HEK293 (cell line): Measurements from ENCODE around the gene LFNG.
A peak's percentile ranks its signal among the peaks of the same experiment; 100 is the strongest.

Source experiments
- CTCF ChIA-PET: fragments of 350-600 bp; formaldehyde crosslinking; extraction: SDS; loops from one replicate; lab custom pipeline; 2021; ENCODE audit warnings: antibody characterized with exemption; lab: Yijun Ruan, JAX
- POLR2A ChIA-PET: fragments of 300-600 bp; formaldehyde crosslinking; extraction: SDS; loops from one replicate; lab custom pipeline; 2020; ENCODE audit warnings: antibody characterized with exemption, inconsistent platforms; lab: Yijun Ruan, JAX
- H3K27ac ChIP-seq: fragments of 200-500 bp; sonication (Bioruptor generic); 2 replicates; pipeline ENCODE4 v1.5.1; 2014; ENCODE audit warnings: low read depth, low read length, control low read depth, inconsistent platforms; ENCODE audit errors: extremely low read depth
- H3K36me3 ChIP-seq, 2 experiments: fragments of 200-500 bp in 1 of 2; sonication (Bioruptor generic) in 1 of 2; 1 replicate in 1 of 2; 2 replicates in 1 of 2; pipeline ENCODE4 v1.5.1; 2014 to 2017; ENCODE audit warnings: inconsistent platforms in 2 of 2, low read length in 2 of 2; ENCODE audit not compliant: control insufficient read depth in 2 of 2, insufficient read depth in 1 of 2
- H3K4me1 ChIP-seq: fragments of 200-500 bp; sonication (Bioruptor generic); 2 replicates; pipeline ENCODE4 v1.5.1; 2014; ENCODE audit warnings: mild to moderate bottlenecking, low read length, inconsistent platforms; ENCODE audit not compliant: control insufficient read depth, insufficient read depth
- H3K4me3 ChIP-seq: 2 replicates; pipeline ENCODE4 v1.5.1; 2011; ENCODE audit warnings: low read depth, mild to moderate bottlenecking, control low read depth, low read length, moderate library complexity
- H3K9me3 ChIP-seq: fragments of 200-500 bp; sonication (Bioruptor generic); 2 replicates; pipeline ENCODE4 v1.5.1; 2014; ENCODE audit warnings: low read depth, low read length, inconsistent platforms; ENCODE audit not compliant: control insufficient read depth, insufficient read depth
- FEZF1 ChIP-seq: fragments of 450-650 bp; formaldehyde crosslinking; IDR thresholded peaks from 2 replicates; pipeline ENCODE4 v1.5.1; 2016; ENCODE audit warnings: missing biosample characterization, missing genetic modification characterization
- HOXA7 ChIP-seq: sonication (generic); formaldehyde crosslinking; IDR thresholded peaks from 2 replicates; pipeline ENCODE4 v1.8.1; 2022; ENCODE audit warnings: missing genetic modification reagents, borderline replicate concordance
- KLF9 ChIP-seq: fragments of 450-650 bp; formaldehyde crosslinking; IDR thresholded peaks from 2 replicates; pipeline ENCODE4 v1.5.1; 2016; ENCODE audit warnings: missing biosample characterization, missing genetic modification characterization, low read depth
- SETDB1 ChIP-seq: IDR thresholded peaks from one replicate; pipeline ENCODE4 v1.6.1; 2017; ENCODE audit warnings: mild to moderate bottlenecking, low read length, moderate library complexity, mixed read lengths; ENCODE audit not compliant: insufficient read length
- SP2 ChIP-seq: fragments of 450-650 bp; formaldehyde crosslinking; IDR thresholded peaks from 2 replicates; pipeline ENCODE4 v1.5.1; 2016; ENCODE audit warnings: missing biosample characterization, missing genetic modification characterization
- YY1 ChIP-seq: fragments of 450-650 bp; formaldehyde crosslinking; IDR thresholded peaks from 2 replicates; pipeline ENCODE4 v1.5.1; 2018; ENCODE audit warnings: missing biosample characterization, missing genetic modification characterization
- ZBTB8A ChIP-seq: fragments of 450-650 bp; formaldehyde crosslinking; IDR thresholded peaks from 2 replicates; pipeline ENCODE4 v1.5.1; 2016; ENCODE audit warnings: missing biosample characterization, missing genetic modification characterization
- ZFP41 ChIP-seq: fragments of 450-650 bp; formaldehyde crosslinking; IDR thresholded peaks from 2 replicates; pipeline ENCODE4 v1.5.1; 2016; ENCODE audit warnings: missing biosample characterization, missing genetic modification characterization, borderline replicate concordance
- ZNF121 ChIP-seq: fragments of 450-650 bp; formaldehyde crosslinking; IDR thresholded peaks from 2 replicates; pipeline ENCODE4 v1.5.1; 2016; ENCODE audit warnings: missing biosample characterization, missing genetic modification characterization
- ZNF155 ChIP-seq: fragments of 450-650 bp; formaldehyde crosslinking; IDR thresholded peaks from 2 replicates; pipeline ENCODE4 v1.5.1; 2016; ENCODE audit warnings: missing biosample characterization, missing genetic modification characterization
- ZNF16 ChIP-seq: fragments of 450-650 bp; formaldehyde crosslinking; IDR thresholded peaks from 2 replicates; pipeline ENCODE4 v1.5.1; 2016; ENCODE audit warnings: low read depth, missing biosample characterization, missing genetic modification characterization
- ZNF239 ChIP-seq: fragments of 450-650 bp; formaldehyde crosslinking; IDR thresholded peaks from 2 replicates; pipeline ENCODE4 v1.5.1; 2016; ENCODE audit warnings: missing biosample characterization, missing genetic modification characterization
- ZNF280D ChIP-seq: fragments of 450-650 bp; formaldehyde crosslinking; IDR thresholded peaks from 2 replicates; pipeline ENCODE4 v1.5.1; 2016; ENCODE audit warnings: missing biosample characterization, missing genetic modification characterization
- ZNF366 ChIP-seq: fragments of 450-650 bp; formaldehyde crosslinking; conservative IDR thresholded peaks from 2 replicates; pipeline ENCODE4 v1.5.1; 2016; ENCODE audit warnings: missing biosample characterization, missing genetic modification characterization
- ZNF37A ChIP-seq: fragments of 450-650 bp; IDR thresholded peaks from 2 replicates; pipeline ENCODE4 v1.5.1; 2018; ENCODE audit warnings: missing biosample characterization, missing genetic modification characterization
- ZNF433 ChIP-seq: fragments of 450-650 bp; formaldehyde crosslinking; IDR thresholded peaks from 2 replicates; pipeline ENCODE4 v1.5.1; 2016; ENCODE audit warnings: missing biosample characterization, missing genetic modification characterization, low read depth
- ZNF48 ChIP-seq: fragments of 450-650 bp; formaldehyde crosslinking; IDR thresholded peaks from 2 replicates; pipeline ENCODE4 v1.5.1; 2016; ENCODE audit warnings: missing biosample characterization, missing genetic modification characterization
- ZNF530 ChIP-seq: fragments of 450-650 bp; formaldehyde crosslinking; IDR thresholded peaks from 2 replicates; pipeline ENCODE4 v1.5.1; 2016; ENCODE audit warnings: low read depth, missing biosample characterization, missing genetic modification characterization
- ZNF544 ChIP-seq: fragments of 450-650 bp; formaldehyde crosslinking; IDR thresholded peaks from 2 replicates; pipeline ENCODE4 v1.5.0; 2017; ENCODE audit warnings: missing biosample characterization, missing genetic modification characterization
- ZNF596 ChIP-seq: fragments of 450-650 bp; IDR thresholded peaks from 2 replicates; pipeline ENCODE4 v1.5.0; 2018; ENCODE audit warnings: missing biosample characterization, mild to moderate bottlenecking, missing genetic modification characterization, moderate library complexity
- ZNF776 ChIP-seq: fragments of 450-650 bp; formaldehyde crosslinking; IDR thresholded peaks from 2 replicates; pipeline ENCODE4 v1.5.0; 2017; ENCODE audit warnings: missing biosample characterization, missing genetic modification characterization, borderline replicate concordance
- ZNF777 ChIP-seq: fragments of 450-650 bp; formaldehyde crosslinking; IDR thresholded peaks from 2 replicates; pipeline ENCODE4 v1.5.1; 2017; ENCODE audit warnings: missing biosample characterization, missing genetic modification characterization, borderline replicate concordance
- ZNF791 ChIP-seq: fragments of 450-650 bp; formaldehyde crosslinking; IDR thresholded peaks from 2 replicates; pipeline ENCODE4 v1.5.1; 2016; ENCODE audit warnings: missing biosample characterization, missing genetic modification characterization
- ZSCAN4 ChIP-seq: fragments of 450-650 bp; formaldehyde crosslinking; IDR thresholded peaks from 2 replicates; pipeline ENCODE4 v1.5.1; 2017; ENCODE audit warnings: missing biosample characterization, missing genetic modification characterization
- TF ChIP-seq, protein P1 (sequence below): fragments of 450-650 bp; formaldehyde crosslinking; IDR thresholded peaks from 2 replicates; pipeline ENCODE4 v1.5.1; 2016; ENCODE audit warnings: missing biosample characterization, missing genetic modification characterization
- TF ChIP-seq, protein P2 (sequence below): fragments of 450-650 bp; formaldehyde crosslinking; IDR thresholded peaks from 2 replicates; pipeline ENCODE4 v1.5.1; 2016; ENCODE audit warnings: missing biosample characterization, missing genetic modification characterization, borderline replicate concordance
- TF ChIP-seq, protein P3 (sequence below): fragments of 450-650 bp; formaldehyde crosslinking; IDR thresholded peaks from 2 replicates; pipeline ENCODE4 v1.5.1; 2016; ENCODE audit warnings: missing biosample characterization, missing genetic modification characterization

LFNG gene

GRCh38 chr7:2482725-2483451 is 36.7 kb upstream of the LFNG start:
- Histone ChIP-seq H3K9me3 (no peaks in the 10 kb centered on the region), H3K4me3 (no peak overlapping the region), H3K36me3 (no peaks in the 10 kb centered on the region), H3K4me1 (no peaks in the 10 kb centered on the region), H3K27ac (no peak overlapping the region)
- ChIA-PET CTCF (interaction anchor here (0.6 to 1.4 kb wide), 9 partner anchors 10 to 1276 kb away, joined by 3 to 10 read pairs (median 3); no protein-coding TSS in a partner anchor), POLR2A (no interaction called here)
- TF ChIP-seq ZNF239 (tag by site-specific recombination) (no peak), YY1 (peak; percentile 55; the same call in 1 of the 2 replicates), ZNF280D (0 out of 2 replicates have a peak, but pooled peaks have one; percentile 26)

- CTCF ChIA-PET: interaction anchor here (0.6 to 1.4 kb wide), 9 partner anchors 10 to 1276 kb away, joined by 3 to 10 read pairs (median 3); no protein-coding TSS in a partner anchor
Measured at GRCh38 chr7:2483494-2483893, 36.1 kb upstream of the LFNG start.

GRCh38 chr7:2484868-2485267 is 34.7 kb upstream of the LFNG start:
- ChIA-PET CTCF (no interaction called here), POLR2A (no interaction called here)
- no peaks in the 10 kb centered on the region for H3K4me1 ChIP-seq
- no peak overlapping the region for H3K27ac ChIP-seq
- H3K9me3 ChIP-seq: no peaks in the 10 kb centered on the region
- H3K4me3 ChIP-seq: no peak overlapping the region
- no peaks in the 10 kb centered on the region for H3K36me3 ChIP-seq
- TF ChIP-seq, protein P1, sequence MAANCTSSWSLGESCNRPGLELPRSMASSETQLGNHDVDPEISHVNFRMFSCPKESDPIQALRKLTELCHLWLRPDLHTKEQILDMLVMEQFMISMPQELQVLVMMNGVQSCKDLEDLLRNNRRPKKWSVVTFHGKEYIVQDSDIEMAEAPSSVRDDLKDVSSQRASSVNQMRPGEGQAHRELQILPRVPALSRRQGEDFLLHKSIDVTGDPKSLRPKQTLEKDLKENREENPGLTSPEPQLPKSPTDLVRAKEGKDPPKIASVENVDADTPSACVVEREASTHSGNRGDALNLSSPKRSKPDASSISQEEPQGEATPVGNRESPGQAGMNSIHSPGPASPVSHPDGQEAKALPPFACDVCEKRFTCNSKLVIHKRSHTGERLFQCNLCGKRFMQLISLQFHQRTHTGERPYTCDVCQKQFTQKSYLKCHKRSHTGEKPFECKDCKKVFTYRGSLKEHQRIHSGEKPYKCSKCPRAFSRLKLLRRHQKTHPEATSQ: no peak
- TF ChIP-seq ZNF544 (tag by site-specific recombination): no peak
- TF ChIP-seq ZFP41 (tag by site-specific recombination): no peak
- no peak for TF ChIP-seq ZNF366 (tag by site-specific recombination)
- TF ChIP-seq ZNF596 (tag by site-specific recombination): no peak
- no peak for TF ChIP-seq ZNF121 (tag by site-specific recombination)
- TF ChIP-seq ZNF155: no peak
- TF ChIP-seq HOXA7 (CRISPR knock-in tag): no peak
- TF ChIP-seq, protein P2, sequence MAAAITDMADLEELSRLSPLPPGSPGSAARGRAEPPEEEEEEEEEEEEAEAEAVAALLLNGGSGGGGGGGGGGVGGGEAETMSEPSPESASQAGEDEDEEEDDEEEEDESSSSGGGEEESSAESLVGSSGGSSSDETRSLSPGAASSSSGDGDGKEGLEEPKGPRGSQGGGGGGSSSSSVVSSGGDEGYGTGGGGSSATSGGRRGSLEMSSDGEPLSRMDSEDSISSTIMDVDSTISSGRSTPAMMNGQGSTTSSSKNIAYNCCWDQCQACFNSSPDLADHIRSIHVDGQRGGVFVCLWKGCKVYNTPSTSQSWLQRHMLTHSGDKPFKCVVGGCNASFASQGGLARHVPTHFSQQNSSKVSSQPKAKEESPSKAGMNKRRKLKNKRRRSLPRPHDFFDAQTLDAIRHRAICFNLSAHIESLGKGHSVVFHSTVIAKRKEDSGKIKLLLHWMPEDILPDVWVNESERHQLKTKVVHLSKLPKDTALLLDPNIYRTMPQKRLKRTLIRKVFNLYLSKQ (tag by site-specific recombination): no peak
- no peak for TF ChIP-seq SP2 (tag by site-specific recombination)
- TF ChIP-seq ZSCAN4: peak; percentile 80
- TF ChIP-seq FEZF1: no peak
- no peak for TF ChIP-seq ZBTB8A
- no peak for TF ChIP-seq KLF9
- no peak for TF ChIP-seq ZNF433
- TF ChIP-seq ZNF776: no peak

More at GRCh38 chr7:2483494-2483893, 36.1 kb upstream of the LFNG start:
- Histone ChIP-seq H3K4me3 (no peak overlapping the region), H3K9me3 (no peaks in the 10 kb centered on the region), H3K4me1 (no peaks in the 10 kb centered on the region), H3K27ac (no peak overlapping the region), H3K36me3 (no peaks in the 10 kb centered on the region)
- TF ChIP-seq ZNF530 (tag by site-specific recombination): no peak
- TF ChIP-seq ZNF37A (tag by site-specific recombination): no peak
- TF ChIP-seq ZNF48 (tag by site-specific recombination): no peak
- TF ChIP-seq ZNF16 (tag by site-specific recombination): no peak
- TF ChIP-seq ZNF433: no peak
- no peak for TF ChIP-seq SETDB1
- TF ChIP-seq ZNF777 (tag by site-specific recombination): no peak
- no peak for TF ChIP-seq ZNF791 (tag by site-specific recombination)
- TF ChIP-seq, protein P3, sequence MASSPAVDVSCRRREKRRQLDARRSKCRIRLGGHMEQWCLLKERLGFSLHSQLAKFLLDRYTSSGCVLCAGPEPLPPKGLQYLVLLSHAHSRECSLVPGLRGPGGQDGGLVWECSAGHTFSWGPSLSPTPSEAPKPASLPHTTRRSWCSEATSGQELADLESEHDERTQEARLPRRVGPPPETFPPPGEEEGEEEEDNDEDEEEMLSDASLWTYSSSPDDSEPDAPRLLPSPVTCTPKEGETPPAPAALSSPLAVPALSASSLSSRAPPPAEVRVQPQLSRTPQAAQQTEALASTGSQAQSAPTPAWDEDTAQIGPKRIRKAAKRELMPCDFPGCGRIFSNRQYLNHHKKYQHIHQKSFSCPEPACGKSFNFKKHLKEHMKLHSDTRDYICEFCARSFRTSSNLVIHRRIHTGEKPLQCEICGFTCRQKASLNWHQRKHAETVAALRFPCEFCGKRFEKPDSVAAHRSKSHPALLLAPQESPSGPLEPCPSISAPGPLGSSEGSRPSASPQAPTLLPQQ (tag by site-specific recombination): no peak
- POLR2A ChIA-PET: no interaction called here
